GM21360 (cell line): ENCODE data around the gene TBL1XR1.
A peak's percentile ranks its signal among the peaks of the same experiment; 100 is the strongest.
"Not testable (repeated sequence)": the region's sequence is repeated elsewhere in the genome, so short reads cannot be mapped to it uniquely, and the experiment has no call there.

ENCODE experiments used
- ATAC-seq: cut with Tn5 transposase; IDR thresholded peaks from one replicate; pipeline ENCODE4 v1.9.1; 2021; ENCODE audit warnings: mild to moderate bottlenecking, moderate library complexity; ENCODE audit not compliant: unreplicated experiment

The TBL1XR1 gene

GRCh38 chr3:177144922-177145321 is 52.4 kb downstream of the TBL1XR1 start:
- peak; percentile 49 for ATAC-seq

GRCh38 chr3:177141899-177142646 is 55.2 kb downstream of the TBL1XR1 start:
- ATAC-seq, result no peak

GRCh38 chr3:177141471-177141870 is 55.8 kb downstream of the TBL1XR1 start:
- no peak for ATAC-seq

GRCh38 chr3:177139220-177139619 is 58.1 kb downstream of the TBL1XR1 start:
- ATAC-seq, result not testable (repeated sequence)

GRCh38 chr3:177137774-177138705 is 59.2 kb downstream of the TBL1XR1 start:
- ATAC-seq, result no peak

- no peak for ATAC-seq
Observed at GRCh38 chr3:177136741-177137140, 60.5 kb downstream of the TBL1XR1 start.

GRCh38 chr3:177135841-177136492 is 61.3 kb downstream of the TBL1XR1 start:
- ATAC-seq, result no peak

GRCh38 chr3:177134816-177135210 is 62.5 kb downstream of the TBL1XR1 start:
- no peak for ATAC-seq

GRCh38 chr3:177133860-177134815 is 63.1 kb downstream of the TBL1XR1 start:
- no peak for ATAC-seq

- ATAC-seq, result no peak
Observed at GRCh38 chr3:177131927-177132636, 65.2 kb downstream of the TBL1XR1 start.

- ATAC-seq, result no peak
Observed at GRCh38 chr3:177127008-177127407, 70.3 kb downstream of the TBL1XR1 start.

- no peak for ATAC-seq
Observed at GRCh38 chr3:177126015-177126773, 71.1 kb downstream of the TBL1XR1 start.

- no peak for ATAC-seq
Observed at GRCh38 chr3:177124882-177125281, 72.4 kb downstream of the TBL1XR1 start.

GRCh38 chr3:177123822-177124221 is 73.5 kb downstream of the TBL1XR1 start:
- ATAC-seq, result no peak

GRCh38 chr3:177122183-177122856 is 75.0 kb downstream of the TBL1XR1 start:
- ATAC-seq, result no peak

GRCh38 chr3:177119829-177120228 is 77.5 kb downstream of the TBL1XR1 start:
- ATAC-seq, result no peak

- ATAC-seq, result no peak
Observed at GRCh38 chr3:177114253-177114652, 83.0 kb downstream of the TBL1XR1 start.

- ATAC-seq, result no peak
Observed at GRCh38 chr3:177111541-177111949, 85.7 kb downstream of the TBL1XR1 start.
